IPS DF 4.7 (cell line): ENCODE data around the gene SLC35B4.
"Not testable (repeated sequence)": the region's sequence is repeated elsewhere in the genome, so short reads cannot be mapped to it uniquely, and the experiment has no call there.

Source experiments
- DNase-seq: peaks from one replicate; pipeline ENCODE4 v3.0.0-alpha.2; 2013; ENCODE audit warnings: low spot score; ENCODE audit errors: extremely low read depth

Gene SLC35B4

GRCh38 chr7:134332892-134333291, 16.2 kb upstream of the SLC35B4 start:
- DNase-seq, result no peak

GRCh38 chr7:134331393-134331792, 14.7 kb upstream of the SLC35B4 start:
- DNase-seq, result no peak

- no peak for DNase-seq
Measured at GRCh38 chr7:134330974-134331373, 14.2 kb upstream of the SLC35B4 start.

GRCh38 chr7:134329614-134330346, 13.1 kb upstream of the SLC35B4 start:
- no peak for DNase-seq

GRCh38 chr7:134328900-134329299, 12.2 kb upstream of the SLC35B4 start:
- no peak for DNase-seq

GRCh38 chr7:134327896-134328295, 11.2 kb upstream of the SLC35B4 start:
- peak; percentile 66 for DNase-seq

GRCh38 chr7:134324107-134324506, 7.4 kb upstream of the SLC35B4 start:
- DNase-seq, result no peak

- DNase-seq, result no peak
Measured at GRCh38 chr7:134320201-134320600, 3.5 kb upstream of the SLC35B4 start.

- DNase-seq, result no peak
Measured at GRCh38 chr7:134318443-134318842, 1.7 kb upstream of the SLC35B4 start.

GRCh38 chr7:134317434-134317833, 704 bp upstream of the SLC35B4 start:
- DNase-seq, result no peak

- DNase-seq, result no peak
Measured at GRCh38 chr7:134315679-134316538, 821 bp downstream of the SLC35B4 start.

- no peak for DNase-seq
Measured at GRCh38 chr7:134313543-134313942, 3.2 kb downstream of the SLC35B4 start.

- no peak for DNase-seq
Measured at GRCh38 chr7:134312717-134313116, 4.0 kb downstream of the SLC35B4 start.

GRCh38 chr7:134311807-134312206, 4.9 kb downstream of the SLC35B4 start:
- no peak for DNase-seq

- no peak for DNase-seq
Measured at GRCh38 chr7:134308548-134308947, 8.2 kb downstream of the SLC35B4 start.

- DNase-seq, result no peak
Measured at GRCh38 chr7:134307320-134307719, 9.4 kb downstream of the SLC35B4 start.

- no peak for DNase-seq
Measured at GRCh38 chr7:134302120-134302519, 14.6 kb downstream of the SLC35B4 start.

- no peak for DNase-seq
Measured at GRCh38 chr7:134301592-134301991, 15.1 kb downstream of the SLC35B4 start.

- no peak for DNase-seq
Measured at GRCh38 chr7:134300988-134301387, 15.7 kb downstream of the SLC35B4 start.

GRCh38 chr7:134298902-134299683, 17.6 kb downstream of the SLC35B4 start:
- no peak for DNase-seq

- DNase-seq, result no peak
Measured at GRCh38 chr7:134297489-134297888, 19.2 kb downstream of the SLC35B4 start.

GRCh38 chr7:134295982-134296381, 20.7 kb downstream of the SLC35B4 start:
- not testable (repeated sequence) for DNase-seq
